Mesenchymal stem cell (in vitro differentiated cells and primary cell): ENCODE data around the gene KLHL36.

ENCODE experiments used
- DNase-seq: peaks from one replicate; pipeline ENCODE4 v3.0.0-alpha.2; 2013
- H2AFZ ChIP-seq: one replicate; pipeline ENCODE4 v1.6.1; 2013; ENCODE audit warnings: low read depth, mild to moderate bottlenecking, control low read depth, inconsistent platforms, low read length, moderate library complexity
- H2AK5ac ChIP-seq: 2 replicates; pipeline ENCODE4 v1.6.1; 2013; ENCODE audit warnings: low read length, moderate library complexity, mild to moderate bottlenecking, inconsistent platforms; ENCODE audit not compliant: severe bottlenecking
- H2BK120ac ChIP-seq: one replicate; pipeline ENCODE4 v1.6.1; 2013; ENCODE audit warnings: low read depth, mild to moderate bottlenecking, inconsistent platforms, low read length, moderate library complexity
- H2BK12ac ChIP-seq, 2 experiments: one replicate each; pipeline ENCODE4 v1.6.1; 2013; ENCODE audit warnings: inconsistent platforms in 2 of 2, low read length in 2 of 2, mild to moderate bottlenecking in 2 of 2, moderate library complexity in 2 of 2, control low read depth in 1 of 2
- H2BK15ac ChIP-seq: one replicate; pipeline ENCODE4 v1.6.1; 2013; ENCODE audit warnings: mild to moderate bottlenecking, low read depth, inconsistent platforms; ENCODE audit not compliant: poor library complexity, severe bottlenecking
- H2BK5ac ChIP-seq: 2 replicates; pipeline ENCODE4 v1.6.1; 2013; ENCODE audit warnings: low read depth, mild to moderate bottlenecking, low read length, control low read depth, inconsistent platforms; ENCODE audit not compliant: poor library complexity, severe bottlenecking
- H3K14ac ChIP-seq, 2 experiments: one replicate each; pipeline ENCODE4 v1.6.1; 2013; ENCODE audit warnings: inconsistent platforms in 2 of 2, low read length in 2 of 2, control low read depth in 1 of 2, mild to moderate bottlenecking in 1 of 2, moderate library complexity in 1 of 2
- H3K18ac ChIP-seq, 2 experiments: one replicate each; pipeline ENCODE4 v1.6.1; 2013; ENCODE audit warnings: inconsistent platforms in 2 of 2, low read length in 2 of 2, control low read depth in 1 of 2, low read depth in 1 of 2, mild to moderate bottlenecking in 1 of 2
- H3K23ac ChIP-seq, 2 experiments: one replicate each; pipeline ENCODE4 v1.6.1; 2013; ENCODE audit warnings: inconsistent platforms in 2 of 2, low read length in 2 of 2, mild to moderate bottlenecking in 2 of 2, moderate library complexity in 2 of 2, control low read depth in 1 of 2
- H3K27ac ChIP-seq: 2 replicates; pipeline ENCODE4 v1.5.1; 2013; ENCODE audit warnings: mild to moderate bottlenecking, moderate library complexity, low read length, control low read depth, inconsistent platforms; ENCODE audit not compliant: poor library complexity, severe bottlenecking
- H3K27me3 ChIP-seq, 2 experiments: 2 replicates each; pipeline versions ENCODE4 v1.6.1 to v1.7.0; 2013; ENCODE audit warnings: low read length in 2 of 2, mild to moderate bottlenecking in 2 of 2, moderate library complexity in 2 of 2, control low read depth in 1 of 2, inconsistent platforms in 1 of 2; ENCODE audit not compliant: control insufficient read depth in 1 of 2, insufficient read depth in 1 of 2
- H3K36me3 ChIP-seq, 2 experiments: 2 replicates each; pipeline versions ENCODE4 v1.6.1 to v1.7.0; 2013; ENCODE audit warnings: low read length in 2 of 2, control low read depth in 1 of 2, inconsistent platforms in 1 of 2, low read depth in 1 of 2, mild to moderate bottlenecking in 1 of 2; ENCODE audit not compliant: insufficient read depth in 2 of 2, control insufficient read depth in 1 of 2
- H3K4ac ChIP-seq, 2 experiments: one replicate each; pipeline ENCODE4 v1.6.1; 2013; ENCODE audit warnings: inconsistent platforms in 2 of 2, low read length in 2 of 2, mild to moderate bottlenecking in 2 of 2, moderate library complexity in 2 of 2, control low read depth in 1 of 2, low read depth in 1 of 2
- H3K4me1 ChIP-seq: 2 replicates; pipeline ENCODE4 v1.6.1; 2013; ENCODE audit warnings: low read depth, low read length, control low read depth; ENCODE audit not compliant: control insufficient read depth, insufficient read depth
- H3K4me2 ChIP-seq: 2 replicates; pipeline ENCODE4 v1.6.1; 2013; ENCODE audit warnings: low read length, mild to moderate bottlenecking, inconsistent platforms; ENCODE audit not compliant: poor library complexity, severe bottlenecking
- H3K4me3 ChIP-seq, 2 experiments: 2 replicates each; pipeline versions ENCODE4 v1.5.1 to v1.7.0; 2013; ENCODE audit warnings: low read length in 2 of 2, mild to moderate bottlenecking in 2 of 2, control low read depth in 1 of 2, low read depth in 1 of 2; ENCODE audit not compliant: insufficient read depth in 1 of 2
- H3K79me1 ChIP-seq: replicated peaks from 2 replicates; pipeline ENCODE4 v1.6.1; 2013; ENCODE audit warnings: mild to moderate bottlenecking, control low read depth, low read length, inconsistent platforms; ENCODE audit not compliant: poor library complexity, severe bottlenecking
- H3K9ac ChIP-seq: 2 replicates; pipeline ENCODE4 v1.7.0; 2013; ENCODE audit warnings: mild to moderate bottlenecking, low read length, moderate library complexity
- H3K9me3 ChIP-seq: 2 replicates; pipeline ENCODE4 v1.7.0; 2013; ENCODE audit warnings: mild to moderate bottlenecking, low read length; ENCODE audit not compliant: control insufficient read depth
- H4K8ac ChIP-seq: one replicate; pipeline ENCODE4 v1.6.1; 2013; ENCODE audit warnings: inconsistent platforms, mild to moderate bottlenecking, low read length, moderate library complexity
- H4K91ac ChIP-seq: one replicate; pipeline ENCODE4 v1.6.1; 2013; ENCODE audit warnings: mild to moderate bottlenecking, low read length, inconsistent platforms
- WGBS: methylation state at CpG from one replicate; pipeline ENCODE4 v1.1.7; 2013; ENCODE audit warnings: mixed read lengths; 5-methylcytosine and 5-hydroxymethylcytosine counted together

The KLHL36 gene

DNA sequence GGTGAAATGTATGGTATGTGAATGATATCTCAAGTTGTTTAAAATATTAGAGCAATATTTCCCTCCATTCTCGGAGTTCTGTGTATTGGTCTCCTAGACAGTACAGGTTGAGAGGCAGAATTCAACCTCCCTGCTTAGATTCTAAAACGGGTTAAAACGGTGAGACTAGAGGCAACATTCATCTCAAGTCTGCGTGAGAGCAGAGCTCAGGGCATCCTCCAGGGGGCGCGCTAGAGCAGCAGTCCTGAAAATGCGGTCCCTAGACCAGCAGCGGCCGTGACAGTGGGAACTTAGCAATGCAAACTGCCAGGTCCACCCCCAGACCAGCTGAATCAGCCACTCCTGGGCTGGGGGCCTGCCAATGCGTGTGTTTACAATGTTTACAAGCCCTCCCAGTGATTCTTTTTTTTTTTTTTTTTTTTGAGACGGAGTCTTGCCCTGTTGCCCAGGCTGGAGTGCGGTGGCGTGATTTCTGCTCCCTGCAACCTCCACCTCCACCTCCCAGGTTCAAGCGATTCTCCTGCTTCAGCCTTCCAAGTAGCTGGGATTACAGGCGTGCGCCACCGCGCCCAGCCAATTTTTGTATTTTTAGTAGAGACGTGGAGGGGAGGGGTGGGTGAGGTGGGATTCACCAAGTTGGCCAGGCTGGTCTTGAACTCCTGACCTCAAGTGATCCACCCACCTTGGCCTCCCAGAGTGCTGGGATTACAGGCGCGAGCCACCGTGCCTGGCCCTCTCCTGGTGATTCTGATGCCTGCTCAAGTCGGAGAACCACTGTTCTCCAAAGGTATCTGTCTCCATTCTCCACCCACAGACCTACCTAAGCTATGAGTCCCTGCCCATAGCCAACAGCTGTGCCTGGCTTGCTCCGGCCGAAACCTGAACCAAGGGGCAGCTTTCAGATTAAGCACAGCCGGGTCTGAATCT is 24.2 kb downstream of the KLHL36 start:
- Histone ChIP-seq H2AK5ac (no peak overlapping the region), H2BK12ac (no peak overlapping the region), H3K36me3 (peaks cover 4 to 15% of the 10 kb centered on the region in 2 experiments), H3K79me1 (peaks cover 9% of the 10 kb centered on the region), H2AFZ (no peak overlapping the region), H3K18ac (no peak overlapping the region), H3K4me2 (no peak overlapping the region), H3K27ac (no peak overlapping the region), H4K91ac (no peak overlapping the region), H3K4me1 (peaks cover 5% of the 10 kb centered on the region), H3K4me3 (no peak overlapping the region), H2BK15ac (no peak overlapping the region), H2BK120ac (no peak overlapping the region), H3K4ac (no peak overlapping the region), H4K8ac (peak overlapping the region; percentile 46), H3K14ac (no peak overlapping the region), H3K27me3 (peaks cover 0 to 9% of the 10 kb centered on the region in 2 experiments), H3K9ac (peak overlapping the region; percentile 17), H3K9me3 (no peaks in the 10 kb centered on the region), H3K23ac (no peak overlapping the region), H2BK5ac (no peak overlapping the region)
- DNase-seq: peak; percentile 68
- WGBS: 47% methylated on average over 19 of the region's 26 CpGs

DNA sequence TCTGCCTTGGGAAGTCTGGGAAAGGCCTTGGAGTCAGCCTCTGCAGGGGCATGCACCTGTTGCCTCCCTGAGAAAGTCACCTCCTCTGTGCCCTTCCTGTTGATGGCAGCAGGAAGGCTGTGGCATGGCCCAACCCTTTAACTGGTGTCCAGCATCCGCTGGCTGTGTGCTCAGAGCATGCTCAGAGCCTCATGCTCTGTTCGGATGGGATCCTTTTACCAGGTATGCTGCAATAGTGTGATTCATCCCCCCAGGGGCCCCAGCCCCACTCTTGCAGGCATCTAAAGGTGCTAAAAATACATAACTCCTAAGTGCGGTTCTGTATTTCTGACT is 24.9 kb downstream of the KLHL36 start:
- Histone ChIP-seq H4K91ac (no peak overlapping the region), H3K18ac (no peak overlapping the region), H3K27me3 (peaks cover 0 to 9% of the 10 kb centered on the region in 2 experiments), H3K4me1 (peaks cover 5% of the 10 kb centered on the region), H2BK15ac (no peak overlapping the region), H3K4me2 (no peak overlapping the region), H3K36me3 (peaks cover 0 to 10% of the 10 kb centered on the region in 2 experiments), H3K14ac (no peak overlapping the region), H2BK120ac (no peak overlapping the region), H3K4me3 (no peak overlapping the region), H2AK5ac (peak overlapping the region; percentile 24), H3K4ac (no peak overlapping the region), H2AFZ (no peak overlapping the region), H3K9me3 (no peaks in the 10 kb centered on the region), H3K23ac (no peak overlapping the region), H3K79me1 (peaks cover 5% of the 10 kb centered on the region), H2BK5ac (no peak overlapping the region), H3K9ac (no peak overlapping the region), H2BK12ac (no peak overlapping the region), H4K8ac (peak overlapping the region; percentile 46), H3K27ac (no peak overlapping the region)
- DNase-seq: no peak
- WGBS: 94% methylated on average over 3 of the region's 3 CpGs

DNA sequence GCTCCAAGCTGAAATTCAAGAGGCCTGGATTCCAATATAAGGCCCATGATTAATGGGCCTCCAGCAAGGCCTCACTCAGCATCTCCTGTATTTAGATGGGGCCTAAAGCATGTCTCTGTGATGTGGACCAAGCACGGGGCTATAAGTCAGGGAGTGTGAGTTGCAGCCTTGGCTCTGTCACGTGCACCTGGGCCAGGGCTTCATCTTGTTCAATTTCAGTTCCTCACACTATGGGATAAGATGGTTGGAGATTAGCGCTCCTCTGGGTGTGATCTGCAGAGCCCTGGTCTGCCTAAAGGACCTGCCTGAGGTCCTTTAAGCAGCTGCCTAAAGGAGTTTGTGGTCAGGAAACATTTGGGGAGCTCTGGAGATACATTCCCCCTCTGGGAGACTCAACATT is 25.2 kb downstream of the KLHL36 start:
- Histone ChIP-seq H3K4me2 (no peak overlapping the region), H3K9ac (no peak overlapping the region), H4K8ac (no peak overlapping the region), H2AFZ (no peak overlapping the region), H2BK15ac (no peak overlapping the region), H3K27me3 (peaks cover 0 to 9% of the 10 kb centered on the region in 2 experiments), H3K27ac (no peak overlapping the region), H3K4ac (no peak overlapping the region), H3K14ac (no peak overlapping the region), H2AK5ac (no peak overlapping the region), H4K91ac (no peak overlapping the region), H3K4me1 (peaks cover 5% of the 10 kb centered on the region), H3K4me3 (no peak overlapping the region), H3K18ac (no peak overlapping the region), H3K36me3 (peaks cover 0 to 7% of the 10 kb centered on the region in 2 experiments), H3K23ac (no peak overlapping the region), H2BK120ac (no peak overlapping the region), H3K9me3 (no peaks in the 10 kb centered on the region), H2BK12ac (no peak overlapping the region), H3K79me1 (peaks cover 3% of the 10 kb centered on the region), H2BK5ac (no peak overlapping the region)
- no peak for DNase-seq
- 95% methylated on average over 3 of the region's 3 CpGs for WGBS

DNA sequence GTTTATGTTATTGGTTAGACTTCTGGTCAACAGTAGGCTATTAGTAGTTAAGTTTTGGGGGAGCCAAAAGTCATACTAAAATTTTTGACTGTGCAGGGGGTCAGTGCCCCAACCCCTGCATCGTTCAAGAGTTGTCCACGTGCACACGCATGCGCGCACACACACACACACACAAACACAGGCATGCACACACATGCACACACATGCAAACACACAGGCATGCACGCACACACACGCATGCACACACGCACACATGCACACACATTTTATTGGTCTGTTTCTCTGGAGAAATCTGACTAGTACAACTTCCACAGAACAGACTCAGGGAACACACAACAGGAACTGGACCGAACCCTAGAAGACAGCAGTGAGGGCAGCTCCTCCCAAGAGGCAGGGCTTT is 27.1 kb downstream of the KLHL36 start:
- no peak overlapping the region for H3K18ac ChIP-seq
- no peak overlapping the region for H4K8ac ChIP-seq
- DNase-seq: no peak
- H3K23ac ChIP-seq: no peak overlapping the region
- H3K4me1 ChIP-seq: peaks cover 3% of the 10 kb centered on the region
- no peak overlapping the region for H2AFZ ChIP-seq
- no peak overlapping the region for H2BK5ac ChIP-seq
- H3K4me2 ChIP-seq: no peak overlapping the region
- H3K14ac ChIP-seq: no peak overlapping the region
- no peak overlapping the region for H3K4ac ChIP-seq
- H2BK15ac ChIP-seq: no peak overlapping the region
- peaks cover 3% of the 10 kb centered on the region for H3K79me1 ChIP-seq
- H3K9me3 ChIP-seq: no peaks in the 10 kb centered on the region
- peak overlapping the region; percentile 49 for H4K91ac ChIP-seq
- no peak overlapping the region for H2BK12ac ChIP-seq
- WGBS: 85% methylated on average over 9 of the region's 9 CpGs
- no peak overlapping the region for H3K4me3 ChIP-seq
- H2AK5ac ChIP-seq: no peak overlapping the region
- no peaks in the 10 kb centered on the region for H3K36me3 ChIP-seq
- H2BK120ac ChIP-seq: no peak overlapping the region
- H3K9ac ChIP-seq: no peak overlapping the region
- peaks cover 0 to 11% of the 10 kb centered on the region in 2 experiments for H3K27me3 ChIP-seq
- H3K27ac ChIP-seq: no peak overlapping the region
